Cardiac fibroblast (primary cell): ENCODE results near the gene INPPL1.

Experiments
- DNase-seq, 2 donors: peaks; one replicate each; pipeline versions ENCODE4 v3.0.0 to v3.0.0-alpha.2; 2010; ENCODE audit warnings: low read depth in 2 of 2
- H3K4me3 ChIP-seq, 2 donors: replicated peaks in 1 of 2; 1 replicate in 1 of 2; 2 replicates in 1 of 2; pipeline ENCODE4 v1.5.1; 2011; ENCODE audit warnings: low read depth in 2 of 2, low read length in 2 of 2, mild to moderate bottlenecking in 2 of 2, moderate library complexity in 1 of 2
- TF ChIP-seq, protein P1 (sequence below): IDR thresholded peaks from one replicate; pipeline ENCODE4 v1.5.1; 2011; ENCODE audit warnings: low read depth, mild to moderate bottlenecking, low read length, inconsistent platforms

The INPPL1 gene

GRCh38 chr11:72240461-72241290 is 16.1 kb downstream of the INPPL1 start:
- no peak overlapping the region for H3K4me3 ChIP-seq
- TF ChIP-seq, protein P1, sequence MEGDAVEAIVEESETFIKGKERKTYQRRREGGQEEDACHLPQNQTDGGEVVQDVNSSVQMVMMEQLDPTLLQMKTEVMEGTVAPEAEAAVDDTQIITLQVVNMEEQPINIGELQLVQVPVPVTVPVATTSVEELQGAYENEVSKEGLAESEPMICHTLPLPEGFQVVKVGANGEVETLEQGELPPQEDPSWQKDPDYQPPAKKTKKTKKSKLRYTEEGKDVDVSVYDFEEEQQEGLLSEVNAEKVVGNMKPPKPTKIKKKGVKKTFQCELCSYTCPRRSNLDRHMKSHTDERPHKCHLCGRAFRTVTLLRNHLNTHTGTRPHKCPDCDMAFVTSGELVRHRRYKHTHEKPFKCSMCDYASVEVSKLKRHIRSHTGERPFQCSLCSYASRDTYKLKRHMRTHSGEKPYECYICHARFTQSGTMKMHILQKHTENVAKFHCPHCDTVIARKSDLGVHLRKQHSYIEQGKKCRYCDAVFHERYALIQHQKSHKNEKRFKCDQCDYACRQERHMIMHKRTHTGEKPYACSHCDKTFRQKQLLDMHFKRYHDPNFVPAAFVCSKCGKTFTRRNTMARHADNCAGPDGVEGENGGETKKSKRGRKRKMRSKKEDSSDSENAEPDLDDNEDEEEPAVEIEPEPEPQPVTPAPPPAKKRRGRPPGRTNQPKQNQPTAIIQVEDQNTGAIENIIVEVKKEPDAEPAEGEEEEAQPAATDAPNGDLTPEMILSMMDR, result no peak

GRCh38 chr11:72241291-72241781 is 16.8 kb downstream of the INPPL1 start:
- H3K4me3 ChIP-seq, result no peak overlapping the region
- TF ChIP-seq, protein P1, result no peak
- DNase-seq, result no peak

More at GRCh38 chr11:72240461-72241290, 16.1 kb downstream of the INPPL1 start:
- DNase-seq, result peak in 1 of 2 donors; percentile 24

GRCh38 chr11:72242141-72242540 is 17.6 kb downstream of the INPPL1 start:
- H3K4me3 ChIP-seq, result no peak overlapping the region
- no peak for DNase-seq
- TF ChIP-seq, protein P1, result no peak

DNA sequence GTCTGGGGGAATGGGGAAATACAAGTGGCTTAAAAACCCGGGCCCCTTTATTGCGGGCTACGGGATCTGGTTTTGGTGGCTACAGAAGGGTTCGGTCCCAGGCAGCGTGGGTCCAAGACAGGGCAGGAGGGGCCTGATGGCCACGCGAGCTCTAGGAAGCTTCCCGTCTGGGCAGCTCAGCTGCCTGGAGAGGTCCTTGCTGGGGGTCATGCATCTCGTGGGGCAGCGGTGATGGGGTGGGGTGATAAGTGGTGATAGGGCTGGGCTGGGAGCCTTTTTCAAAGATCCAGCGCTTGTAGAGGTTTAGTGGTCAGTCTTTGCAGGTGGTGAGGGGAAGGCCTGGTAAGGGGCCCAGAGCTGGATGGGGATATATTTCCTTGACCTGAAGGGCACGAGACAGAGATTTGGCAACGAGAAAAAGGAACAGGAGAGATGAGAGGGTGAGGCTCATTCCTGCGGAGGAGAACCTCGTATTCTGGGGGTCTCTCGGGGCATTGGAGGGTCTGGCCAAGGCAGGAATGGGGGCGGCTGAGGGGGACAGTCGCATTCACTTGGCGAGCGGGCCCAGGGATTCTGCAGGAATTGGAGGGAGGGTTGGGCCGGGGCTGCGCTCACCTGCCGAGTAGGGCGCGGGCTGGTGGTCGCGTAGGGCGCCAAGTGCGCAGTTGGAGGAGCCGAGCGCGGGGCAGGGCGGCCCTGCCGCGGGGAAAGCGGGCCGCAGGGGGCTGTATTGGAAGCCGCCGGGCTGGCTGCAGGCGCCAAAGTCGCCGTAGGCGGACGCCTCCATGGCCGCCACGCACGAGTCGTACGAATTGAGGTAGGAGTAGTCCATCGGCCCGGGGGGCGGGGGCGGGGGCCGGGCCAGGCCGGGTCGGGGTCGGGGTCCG is 18.8 kb downstream of the INPPL1 start:
- TF ChIP-seq, protein P1, result no peak
- no peak overlapping the region for H3K4me3 ChIP-seq
- no peak for DNase-seq

DNA sequence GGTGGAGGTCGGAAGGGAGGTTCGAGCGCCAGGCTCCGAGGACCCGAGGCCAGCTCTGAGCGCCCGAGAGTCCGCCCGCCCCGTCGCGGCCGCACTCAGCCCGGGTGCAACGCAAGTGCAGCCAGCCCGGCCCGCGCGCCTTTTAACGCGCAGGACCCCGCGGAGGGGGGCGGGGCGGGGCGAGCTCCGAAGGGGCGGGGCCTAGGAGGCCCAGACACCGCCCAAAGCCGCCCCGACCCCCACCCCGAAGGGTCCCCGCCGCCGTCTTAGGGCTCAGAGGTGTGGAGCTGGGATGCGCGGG is 19.4 kb downstream of the INPPL1 start, which contains the start of gene PHOX2A:
Gene PHOX2A, minus strand, starts transcription at position 117 of the 301 bp plus-strand sequence. CDS start 172 bp downstream, outside the sequence.
- TF ChIP-seq, protein P1, result no peak
- no peak for DNase-seq
- H3K4me3 ChIP-seq, result no peak within 1 kb of the TSS

GRCh38 chr11:72244361-72245262 is 20.0 kb downstream of the INPPL1 start:
- DNase-seq, result no peak
- TF ChIP-seq, protein P1, result no peak
- H3K4me3 ChIP-seq, result no peak overlapping the region
